ENCODE measurements around the gene NUP42. TPM values are rescaled to one million over a fixed set of nuclear protein-coding genes. Genes with fewer than 3 reads are reported as not detected.

The NUP42 gene
- total RNA-seq, 1 experiment from 2014 or later, result 41.3 TPM

DNA sequence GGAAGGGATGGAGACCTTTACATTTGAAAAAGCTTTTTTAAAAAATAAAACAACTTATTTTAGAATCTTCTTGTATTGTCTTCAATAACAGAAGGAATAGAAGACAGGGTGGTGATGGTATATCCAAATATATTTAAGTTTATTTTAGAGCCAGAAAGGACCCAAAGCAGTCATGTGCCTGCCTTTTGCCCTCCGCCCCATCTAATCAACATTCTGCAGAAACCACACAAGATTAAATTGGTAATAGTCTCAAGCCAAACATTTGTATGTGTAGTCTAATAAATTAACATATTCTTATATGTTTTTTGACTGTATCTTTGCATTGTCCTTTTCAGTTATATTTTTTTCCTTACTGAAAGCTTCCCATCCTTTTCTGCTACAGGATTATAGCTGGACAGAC, 16.5 kb upstream of the NUP42 start:
- TF ChIP-seq, protein P1, sequence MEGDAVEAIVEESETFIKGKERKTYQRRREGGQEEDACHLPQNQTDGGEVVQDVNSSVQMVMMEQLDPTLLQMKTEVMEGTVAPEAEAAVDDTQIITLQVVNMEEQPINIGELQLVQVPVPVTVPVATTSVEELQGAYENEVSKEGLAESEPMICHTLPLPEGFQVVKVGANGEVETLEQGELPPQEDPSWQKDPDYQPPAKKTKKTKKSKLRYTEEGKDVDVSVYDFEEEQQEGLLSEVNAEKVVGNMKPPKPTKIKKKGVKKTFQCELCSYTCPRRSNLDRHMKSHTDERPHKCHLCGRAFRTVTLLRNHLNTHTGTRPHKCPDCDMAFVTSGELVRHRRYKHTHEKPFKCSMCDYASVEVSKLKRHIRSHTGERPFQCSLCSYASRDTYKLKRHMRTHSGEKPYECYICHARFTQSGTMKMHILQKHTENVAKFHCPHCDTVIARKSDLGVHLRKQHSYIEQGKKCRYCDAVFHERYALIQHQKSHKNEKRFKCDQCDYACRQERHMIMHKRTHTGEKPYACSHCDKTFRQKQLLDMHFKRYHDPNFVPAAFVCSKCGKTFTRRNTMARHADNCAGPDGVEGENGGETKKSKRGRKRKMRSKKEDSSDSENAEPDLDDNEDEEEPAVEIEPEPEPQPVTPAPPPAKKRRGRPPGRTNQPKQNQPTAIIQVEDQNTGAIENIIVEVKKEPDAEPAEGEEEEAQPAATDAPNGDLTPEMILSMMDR (IDR thresholded peaks at IDR 0.05; ENCODE audit: unreplicated experiment), result no peak
- intact Hi-C loops (cut with micrococcal nuclease), result no loop called here
- BruUV-seq (replicated peaks), result no TSS peak
- POLR2A ChIA-PET, result interaction anchor here (0.6 to 1.2 kb wide), 2 partner anchors 22 to 56 kb away, joined by 3 to 4 read pairs; no protein-coding TSS in a partner anchor
- CTCF ChIA-PET, result interaction anchor here (0.7 kb wide), 1 partner anchor 604 kb away, joined by 3 read pairs; no protein-coding TSS in a partner anchor
- Mint-ChIP-seq H3K4me3 (ENCODE audit: unreplicated experiment) (no peak overlapping the region), H3K27ac (ENCODE audit: low read depth, unreplicated experiment) (no peak overlapping the region), H3K27me3 (ENCODE audit: insufficient read depth, unreplicated experiment) (no peaks in the 10 kb centered on the region), H3K9me3 (ENCODE audit: unreplicated experiment) (no peaks in the 10 kb centered on the region), H3K4me1 (ENCODE audit: insufficient read depth, unreplicated experiment) (no peaks in the 10 kb centered on the region), H3K36me3 (ENCODE audit: insufficient read depth, unreplicated experiment) (no peaks in the 10 kb centered on the region)
- DNase-seq (ENCODE audit: unreplicated experiment), result no peak

GRCh38 chr7:23167691-23168090, 14.2 kb upstream of the NUP42 start:
- Mint-ChIP-seq H3K27me3 (ENCODE audit: insufficient read depth, unreplicated experiment) (no peaks in the 10 kb centered on the region), H3K36me3 (ENCODE audit: insufficient read depth, unreplicated experiment) (peaks cover 4% of the 10 kb centered on the region), H3K9me3 (ENCODE audit: unreplicated experiment) (no peaks in the 10 kb centered on the region), H3K4me3 (ENCODE audit: unreplicated experiment) (no peak overlapping the region), H3K27ac (ENCODE audit: low read depth, unreplicated experiment) (no peak overlapping the region), H3K4me1 (ENCODE audit: insufficient read depth, unreplicated experiment) (no peaks in the 10 kb centered on the region)
- no peak for DNase-seq (ENCODE audit: unreplicated experiment)
- CTCF ChIA-PET, result interaction anchor here (0.8 kb wide), 1 partner anchor 83 kb away, joined by 3 read pairs; no protein-coding TSS in a partner anchor
- TF ChIP-seq, protein P1 (IDR thresholded peaks at IDR 0.05; ENCODE audit: unreplicated experiment), result no peak
- POLR2A ChIA-PET, result no interaction called here
- no TSS peak for BruUV-seq (replicated peaks)
- intact Hi-C loops (cut with micrococcal nuclease), result no loop called here

DNA sequence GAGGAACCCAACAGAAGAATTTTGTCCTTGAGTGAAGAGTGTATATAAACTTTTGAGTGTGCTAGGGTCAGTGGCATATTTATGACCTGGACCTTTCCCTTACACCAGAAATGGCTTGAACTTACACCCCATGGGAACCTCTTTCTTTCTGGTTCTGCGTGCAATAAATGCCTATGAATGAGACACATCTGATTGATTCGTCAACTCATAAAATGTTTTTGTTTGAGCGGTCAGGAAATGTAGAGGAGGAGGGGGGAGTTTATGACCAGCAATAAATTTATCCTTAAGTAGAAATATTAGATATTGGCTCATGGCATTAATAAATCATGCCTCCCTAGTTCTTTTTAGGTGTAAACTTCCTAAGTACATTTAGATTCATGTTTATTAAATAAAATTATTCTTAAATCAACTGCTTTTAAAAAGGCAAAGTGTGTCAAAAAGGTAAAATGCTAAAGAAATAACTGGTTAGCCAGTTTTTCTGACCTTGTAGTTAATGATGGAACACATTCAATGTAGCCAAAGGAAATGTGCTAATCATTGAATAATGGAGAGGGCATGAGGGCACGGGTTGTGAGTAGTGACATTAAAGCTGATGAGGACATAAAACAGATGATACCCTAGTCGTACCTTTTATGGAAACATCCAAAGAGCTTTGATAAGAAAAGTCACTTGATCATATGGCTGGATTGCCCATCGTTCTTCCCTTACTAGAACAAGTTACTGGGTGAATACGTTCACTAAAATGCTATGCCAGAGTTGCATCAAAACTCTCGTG, 13.6 kb upstream of the NUP42 start:
- Mint-ChIP-seq H3K27ac (ENCODE audit: low read depth, unreplicated experiment) (no peak overlapping the region), H3K27me3 (ENCODE audit: insufficient read depth, unreplicated experiment) (no peaks in the 10 kb centered on the region), H3K4me3 (ENCODE audit: unreplicated experiment) (no peak overlapping the region), H3K4me1 (ENCODE audit: insufficient read depth, unreplicated experiment) (no peaks in the 10 kb centered on the region), H3K9me3 (ENCODE audit: unreplicated experiment) (no peaks in the 10 kb centered on the region), H3K36me3 (ENCODE audit: insufficient read depth, unreplicated experiment) (peaks cover 6% of the 10 kb centered on the region)
- ChIA-PET POLR2A (no interaction called here), CTCF (interaction anchor here (0.8 to 1.6 kb wide), 3 partner anchors 63 to 94 kb away, joined by 3 read pairs; partner anchors contain the start of gene KLHL7)
- intact Hi-C loops (cut with micrococcal nuclease), result no loop called here
- TF ChIP-seq, protein P1 (IDR thresholded peaks at IDR 0.05; ENCODE audit: unreplicated experiment), result no peak
- BruUV-seq (replicated peaks), result no TSS peak
- DNase-seq (ENCODE audit: unreplicated experiment), result no peak

DNA sequence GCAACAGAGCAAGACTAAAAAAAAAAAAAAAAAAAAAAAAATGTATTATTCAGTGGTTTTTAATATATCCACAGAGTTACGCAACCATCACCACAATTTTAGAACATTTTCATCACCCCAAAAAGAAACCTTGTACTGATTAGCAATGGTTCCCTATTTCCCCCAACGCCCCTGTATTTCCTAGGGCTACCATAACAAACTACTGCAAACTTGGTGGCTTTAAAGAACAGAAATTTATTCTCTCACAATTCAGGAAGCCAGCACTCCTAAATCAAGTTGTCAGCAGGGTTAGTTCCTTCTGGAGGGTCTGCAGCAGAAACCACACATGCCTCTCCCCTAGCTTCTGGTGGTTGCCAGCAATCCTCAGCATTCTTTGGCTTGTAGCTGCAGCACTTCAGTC, 5.9 kb upstream of the NUP42 start:
- BruUV-seq (replicated peaks), result no TSS peak
- TF ChIP-seq, protein P1 (IDR thresholded peaks at IDR 0.05; ENCODE audit: unreplicated experiment), result no peak
- no peak for DNase-seq (ENCODE audit: unreplicated experiment)
- intact Hi-C loops (cut with micrococcal nuclease), result no loop called here
- no peak overlapping the region for H3K27ac Mint-ChIP-seq (ENCODE audit: low read depth, unreplicated experiment)
- H3K9me3 Mint-ChIP-seq (ENCODE audit: unreplicated experiment), result no peaks in the 10 kb centered on the region
- no peak overlapping the region for H3K4me3 Mint-ChIP-seq (ENCODE audit: unreplicated experiment)
- peaks cover 6% of the 10 kb centered on the region for H3K36me3 Mint-ChIP-seq (ENCODE audit: insufficient read depth, unreplicated experiment)
- H3K4me1 Mint-ChIP-seq (ENCODE audit: insufficient read depth, unreplicated experiment), result no peaks in the 10 kb centered on the region
- no peaks in the 10 kb centered on the region for H3K27me3 Mint-ChIP-seq (ENCODE audit: insufficient read depth, unreplicated experiment)
- ChIA-PET POLR2A (interaction anchor here (2.1 to 2.6 kb wide), 2 partner anchors 70 kb away, joined by 10 to 14 read pairs; partner anchors contain the start of gene KLHL7), CTCF (interaction anchor here (0.6 to 0.7 kb wide), 2 partner anchors 85 to 345 kb away, joined by 3 to 8 read pairs; no protein-coding TSS in a partner anchor)

All from MCF 10A (cell line).